Osteoblast (primary cell): ENCODE results near the gene YJEFN3. TPM values are rescaled to one million over a fixed set of nuclear protein-coding genes. Genes with fewer than 3 reads are reported as not detected.

Experiments used
- DNase-seq: peaks from one replicate; pipeline ENCODE4 v3.0.0; 2011; ENCODE audit warnings: low spot score, mixed read lengths; ENCODE audit not compliant: insufficient read length; ENCODE audit errors: missing footprints
- H2AFZ ChIP-seq: 2 replicates; pipeline ENCODE4 v1.6.0; 2011; ENCODE audit warnings: mild to moderate bottlenecking, low read length
- H3K27ac ChIP-seq: 2 replicates; pipeline ENCODE4 v1.5.1; 2011; ENCODE audit warnings: mild to moderate bottlenecking, low read depth, low read length, moderate library complexity
- H3K27me3 ChIP-seq: 2 replicates; pipeline ENCODE4 v1.6.0; 2012; ENCODE audit warnings: mild to moderate bottlenecking, control low read depth, inconsistent platforms, low read length, moderate library complexity; ENCODE audit not compliant: insufficient read depth
- H3K36me3 ChIP-seq: 2 replicates; pipeline ENCODE4 v1.5.1; 2011; ENCODE audit warnings: mild to moderate bottlenecking, low read length, control low read depth, moderate library complexity; ENCODE audit not compliant: insufficient read depth
- H3K4me1 ChIP-seq: 2 replicates; pipeline ENCODE4 v1.5.1; 2011; ENCODE audit warnings: mild to moderate bottlenecking, low read length, control low read depth, moderate library complexity; ENCODE audit not compliant: insufficient read depth
- H3K4me2 ChIP-seq: 2 replicates; pipeline ENCODE4 v1.6.0; 2011; ENCODE audit warnings: mild to moderate bottlenecking, low read length; ENCODE audit not compliant: insufficient read depth
- H3K4me3 ChIP-seq: fragments of 200-600 bp; sonication (generic); 3 replicates; pipeline ENCODE4 v1.5.1; 2012; ENCODE audit warnings: mild to moderate bottlenecking, low read length, inconsistent platforms; ENCODE audit not compliant: insufficient read depth
- H3K79me2 ChIP-seq: 2 replicates; pipeline ENCODE4 v1.6.0; 2012; ENCODE audit warnings: mild to moderate bottlenecking, low read length, control low read depth, inconsistent platforms; ENCODE audit not compliant: insufficient read depth
- H3K9me3 ChIP-seq: 2 replicates; pipeline ENCODE4 v1.5.1; 2011; ENCODE audit warnings: low read depth, low read length, control low read depth
- H4K20me1 ChIP-seq: 2 replicates; pipeline ENCODE4 v1.6.0; 2012; ENCODE audit warnings: mild to moderate bottlenecking, low read length, control low read depth; ENCODE audit not compliant: insufficient read depth
- CTCF ChIP-seq: IDR thresholded peaks from 2 replicates; pipeline ENCODE4 v1.5.1; 2011; ENCODE audit warnings: mild to moderate bottlenecking, low read depth, low read length, moderate library complexity; ENCODE audit errors: extremely low read depth
- total RNA-seq: library from RNA; depleted of rRNA; stranded (reverse); fragments of >200 nt; gene quantifications from 2 replicates; pipeline ENCODE4 v1.2.3, GENCODE V29; 2012

Gene YJEFN3
- total RNA-seq, 1 donor: under 0.01 TPM

- H3K27ac ChIP-seq: no peak overlapping the region
- H3K4me2 ChIP-seq: peak overlapping the region; percentile 18
- H3K79me2 ChIP-seq: no peaks in the 10 kb centered on the region
- H3K4me3 ChIP-seq: no peak overlapping the region
- TF ChIP-seq CTCF: peak; percentile 85
- H4K20me1 ChIP-seq: peaks cover 6% of the 10 kb centered on the region
- H3K4me1 ChIP-seq: peaks cover 11% of the 10 kb centered on the region
- H3K9me3 ChIP-seq: no peaks in the 10 kb centered on the region
- H2AFZ ChIP-seq: no peak overlapping the region
- H3K27me3 ChIP-seq: no peaks in the 10 kb centered on the region
- peak; percentile 99 for DNase-seq
- peaks cover 10% of the 10 kb centered on the region for H3K36me3 ChIP-seq
Observed at GRCh38 chr19:19531951-19532805, 3.5 kb downstream of the YJEFN3 start.

GRCh38 chr19:19532806-19533701 lies 4.3 kb downstream of the YJEFN3 start:
- Histone ChIP-seq H4K20me1 (peaks cover 4% of the 10 kb centered on the region), H2AFZ (no peak overlapping the region), H3K27ac (no peak overlapping the region), H3K36me3 (peaks cover 6% of the 10 kb centered on the region), H3K79me2 (no peaks in the 10 kb centered on the region), H3K9me3 (no peaks in the 10 kb centered on the region), H3K27me3 (peaks cover 5% of the 10 kb centered on the region), H3K4me2 (no peak overlapping the region), H3K4me1 (peaks cover 11% of the 10 kb centered on the region), H3K4me3 (no peak overlapping the region)
- no peak for TF ChIP-seq CTCF
- peak; percentile 87 for DNase-seq

GRCh38 chr19:19533841-19534240 lies 5.1 kb downstream of the YJEFN3 start:
- DNase-seq: peak; percentile 78
- Histone ChIP-seq H3K79me2 (no peaks in the 10 kb centered on the region), H3K27me3 (peaks cover 11% of the 10 kb centered on the region), H3K9me3 (no peaks in the 10 kb centered on the region), H3K4me1 (peaks cover 14% of the 10 kb centered on the region), H3K36me3 (peaks cover 2% of the 10 kb centered on the region), H3K27ac (no peak overlapping the region), H3K4me2 (no peak overlapping the region), H4K20me1 (peaks cover 4% of the 10 kb centered on the region), H2AFZ (no peak overlapping the region), H3K4me3 (no peak overlapping the region)
- TF ChIP-seq CTCF: no peak
